NCI-H345 treated with DMSO at 0.1 percent for 48 hours (cell line): ENCODE data around the gene FRMD4A.

Experiments
- DNase-seq: peaks from one replicate; lab custom pipeline; 2025; ENCODE audit not compliant: unreplicated experiment; lab: John Stamatoyannopoulos, UW

Gene FRMD4A

DNA sequence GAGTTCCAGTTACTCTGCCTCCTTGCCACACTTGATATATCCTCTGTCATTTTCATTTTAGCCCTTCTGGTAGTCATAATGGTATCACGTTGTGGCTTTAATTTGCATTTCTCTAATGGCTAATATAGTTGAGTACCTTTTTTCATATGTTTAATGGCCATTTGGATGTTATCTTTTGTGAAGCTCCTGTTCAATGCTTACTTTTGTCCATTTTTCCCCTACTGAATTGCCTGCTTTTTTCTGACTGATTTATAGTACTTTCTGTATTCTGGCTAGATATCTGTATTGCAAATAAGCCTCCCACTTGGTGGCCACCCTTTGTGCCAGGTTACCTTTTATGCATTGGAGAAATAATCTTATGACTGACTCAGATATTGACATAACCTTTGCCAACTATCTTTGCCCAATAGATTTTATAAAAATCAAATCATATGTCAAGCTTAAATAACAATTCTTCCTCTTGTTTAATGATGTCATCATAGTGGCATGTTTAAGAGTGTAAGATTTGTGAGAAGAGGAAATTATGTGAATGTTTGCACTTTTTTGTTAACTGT is 693.3 kb downstream of the FRMD4A start:
- DNase-seq = no peak

DNA sequence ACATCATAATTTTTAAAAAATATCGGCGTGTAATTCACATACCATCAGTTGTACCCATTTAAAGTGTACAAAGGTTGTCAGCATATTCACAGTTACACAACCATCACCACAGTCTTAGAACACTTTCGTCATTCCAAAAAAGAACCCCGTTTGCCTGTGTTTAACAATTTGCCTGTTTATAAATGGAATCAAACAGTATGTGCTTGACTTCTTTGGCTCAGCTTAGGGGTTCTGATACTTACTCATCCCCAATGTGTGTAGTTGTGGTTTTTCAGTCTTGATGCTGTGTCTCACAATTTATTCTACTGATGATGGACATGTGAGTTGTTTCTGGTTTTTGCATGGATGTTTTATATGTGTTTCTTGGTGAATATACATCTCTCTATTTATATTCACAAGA is 693.9 kb downstream of the FRMD4A start:
- no peak for DNase-seq

DNA sequence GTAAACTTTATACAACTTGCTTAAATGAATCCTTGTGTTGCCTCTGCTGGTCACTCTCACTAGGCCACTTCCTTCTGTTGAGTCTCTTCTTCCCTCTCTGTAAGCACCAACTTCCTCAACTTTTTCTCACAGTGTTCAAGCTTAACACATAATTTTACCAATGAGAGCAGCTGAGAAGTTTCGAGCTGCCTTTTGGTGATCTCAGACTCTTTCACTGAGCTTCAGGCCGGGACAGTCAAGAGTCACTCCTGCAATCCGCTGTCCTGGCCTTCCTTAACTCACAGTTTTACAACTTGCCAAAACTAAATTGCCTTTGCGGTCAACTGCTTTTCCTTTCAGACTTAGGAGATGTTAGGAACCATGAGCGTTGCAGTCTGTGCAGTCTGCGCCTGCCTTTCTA is 696.5 kb downstream of the FRMD4A start:
- DNase-seq = no peak

DNA sequence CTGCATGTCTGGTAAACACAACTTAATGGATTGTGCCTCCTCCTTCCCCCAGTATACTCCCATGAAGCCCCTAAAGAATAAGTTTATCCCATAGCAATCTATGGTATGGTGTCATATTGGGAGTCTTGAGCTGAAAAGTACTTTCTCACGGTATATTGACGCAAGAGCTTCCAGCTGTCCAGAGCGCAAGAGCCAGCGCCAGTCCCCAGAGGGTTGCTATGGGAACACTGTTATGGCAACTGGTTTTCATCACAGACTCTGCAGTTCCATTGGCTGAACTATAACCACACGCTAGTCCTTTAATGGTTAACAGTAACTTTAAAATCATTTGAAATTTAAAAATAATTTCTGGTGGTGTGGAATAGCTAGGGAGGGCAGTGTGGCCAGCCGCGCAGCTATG is 697.0 kb downstream of the FRMD4A start:
- no peak for DNase-seq

DNA sequence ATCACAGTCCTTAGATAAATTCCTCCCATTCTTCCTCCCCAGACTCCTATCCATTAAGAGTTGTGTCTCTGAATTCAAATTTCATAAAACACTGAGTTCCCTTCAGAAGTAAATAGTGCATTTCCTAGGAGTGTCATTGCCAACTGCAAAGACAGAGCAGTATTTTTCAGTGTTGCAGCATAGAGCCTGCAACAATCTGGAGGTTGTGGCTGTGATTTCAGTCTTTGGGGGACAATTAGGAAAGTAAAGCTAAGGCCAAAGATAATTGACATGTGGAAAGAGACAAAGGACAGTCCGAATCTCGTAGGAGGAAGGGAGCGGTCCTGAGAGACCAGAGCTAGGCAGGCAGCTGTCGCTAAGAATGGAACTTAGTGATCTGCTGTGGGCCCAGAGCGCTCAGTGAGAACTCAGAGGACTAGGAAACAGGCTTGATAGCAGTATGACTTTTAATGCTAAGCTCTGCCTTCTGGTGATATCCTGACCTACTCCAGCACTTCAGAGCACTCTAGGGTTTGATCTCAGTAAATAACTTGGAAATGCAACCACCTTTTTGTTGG is 697.8 kb downstream of the FRMD4A start:
- no peak for DNase-seq

DNA sequence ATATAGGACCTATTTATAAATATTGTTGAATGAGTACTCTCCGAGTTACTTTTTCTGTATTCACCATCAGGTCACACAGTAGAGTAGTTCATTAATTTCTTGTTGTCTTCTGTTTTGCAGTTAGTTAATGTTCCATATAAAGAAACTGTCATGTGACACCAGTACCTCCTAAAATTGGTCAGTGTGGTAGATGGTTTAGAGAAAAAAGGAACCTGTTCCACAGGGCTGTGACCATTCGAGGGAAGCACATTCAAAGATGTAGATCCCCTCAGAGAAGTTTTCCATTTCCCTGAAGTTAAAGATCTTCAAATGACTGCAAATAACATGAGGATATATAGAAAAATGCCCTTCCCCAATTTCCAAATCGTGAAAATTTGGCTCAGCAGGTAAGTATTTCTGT is 698.3 kb downstream of the FRMD4A start:
- DNase-seq = no peak

DNA sequence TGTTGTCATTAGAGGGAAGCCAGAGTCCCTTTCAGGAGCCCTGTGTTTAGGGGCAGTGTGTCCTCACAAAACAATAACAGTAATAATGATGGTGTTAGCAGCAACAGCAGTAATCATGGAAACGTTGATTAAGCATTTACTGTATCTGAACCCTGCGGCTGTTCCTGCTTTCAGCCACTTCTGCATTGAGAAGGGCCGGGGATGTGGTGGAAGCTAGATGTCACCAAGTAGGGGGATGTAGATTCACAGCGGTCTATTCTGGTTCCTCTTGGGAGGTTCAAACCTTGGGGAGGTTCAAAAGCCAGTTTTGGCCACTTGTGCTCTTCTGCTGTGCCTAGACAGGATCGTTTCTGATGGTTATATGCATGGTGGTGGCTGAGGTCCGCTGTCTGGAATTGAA is 699.1 kb downstream of the FRMD4A start:
- no peak for DNase-seq

DNA sequence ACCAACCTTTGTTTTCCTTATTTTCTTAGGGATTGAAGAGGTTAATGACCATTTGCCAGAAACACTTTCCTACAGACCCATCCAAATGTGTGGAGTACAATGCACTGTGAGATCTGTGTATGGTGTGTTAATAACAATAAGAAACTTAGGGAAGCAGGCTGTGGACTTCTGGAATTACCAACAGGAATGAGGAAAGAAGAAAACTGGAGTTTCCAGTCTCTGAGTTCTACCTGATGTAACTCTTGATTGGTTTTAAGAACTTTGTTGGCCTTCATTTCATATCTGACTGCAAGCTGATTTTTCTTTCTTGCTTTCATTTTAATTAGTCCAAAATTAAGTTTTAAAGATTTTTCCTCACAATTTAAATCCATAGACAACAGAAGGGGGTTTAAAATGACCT is 700.5 kb downstream of the FRMD4A start:
- DNase-seq = no peak

DNA sequence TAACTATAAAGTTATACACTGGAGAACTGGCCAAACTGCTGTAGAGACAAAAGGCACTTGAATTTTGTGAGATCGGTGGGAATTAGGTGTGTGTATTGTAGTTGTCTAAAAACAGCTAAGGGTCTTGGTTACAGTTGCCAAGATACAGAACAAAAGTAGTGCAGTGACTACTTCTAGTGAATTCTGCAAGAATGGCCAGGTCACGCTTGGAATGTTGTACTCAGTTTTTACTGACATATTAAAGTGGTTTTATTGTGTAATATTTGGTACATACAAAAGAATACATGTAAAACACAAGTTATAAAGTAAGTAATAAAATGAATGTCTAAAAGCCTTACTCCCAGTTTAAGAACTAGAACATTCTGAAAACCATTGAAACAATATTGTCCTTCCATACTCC is 701.6 kb downstream of the FRMD4A start:
- DNase-seq = no peak

DNA sequence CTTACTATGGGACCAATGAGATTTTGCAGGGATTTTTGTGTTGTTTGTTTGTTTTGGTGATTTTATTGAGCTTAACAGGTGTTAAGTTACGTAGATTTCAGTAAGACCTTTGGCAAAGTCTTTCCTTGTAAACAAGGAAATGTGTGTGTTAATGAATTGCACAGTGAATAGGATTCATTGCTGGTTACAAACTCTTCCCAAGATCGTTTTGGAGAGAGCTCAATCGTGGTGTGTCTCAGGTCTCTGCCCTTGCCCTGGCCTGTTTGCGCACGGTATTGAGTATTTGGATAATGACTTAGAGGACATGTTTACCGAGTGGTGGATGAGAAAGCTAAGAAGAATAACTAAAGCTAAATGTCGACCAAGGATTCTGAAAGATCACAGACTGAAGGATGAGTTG is 702.1 kb downstream of the FRMD4A start:
- DNase-seq = no peak

DNA sequence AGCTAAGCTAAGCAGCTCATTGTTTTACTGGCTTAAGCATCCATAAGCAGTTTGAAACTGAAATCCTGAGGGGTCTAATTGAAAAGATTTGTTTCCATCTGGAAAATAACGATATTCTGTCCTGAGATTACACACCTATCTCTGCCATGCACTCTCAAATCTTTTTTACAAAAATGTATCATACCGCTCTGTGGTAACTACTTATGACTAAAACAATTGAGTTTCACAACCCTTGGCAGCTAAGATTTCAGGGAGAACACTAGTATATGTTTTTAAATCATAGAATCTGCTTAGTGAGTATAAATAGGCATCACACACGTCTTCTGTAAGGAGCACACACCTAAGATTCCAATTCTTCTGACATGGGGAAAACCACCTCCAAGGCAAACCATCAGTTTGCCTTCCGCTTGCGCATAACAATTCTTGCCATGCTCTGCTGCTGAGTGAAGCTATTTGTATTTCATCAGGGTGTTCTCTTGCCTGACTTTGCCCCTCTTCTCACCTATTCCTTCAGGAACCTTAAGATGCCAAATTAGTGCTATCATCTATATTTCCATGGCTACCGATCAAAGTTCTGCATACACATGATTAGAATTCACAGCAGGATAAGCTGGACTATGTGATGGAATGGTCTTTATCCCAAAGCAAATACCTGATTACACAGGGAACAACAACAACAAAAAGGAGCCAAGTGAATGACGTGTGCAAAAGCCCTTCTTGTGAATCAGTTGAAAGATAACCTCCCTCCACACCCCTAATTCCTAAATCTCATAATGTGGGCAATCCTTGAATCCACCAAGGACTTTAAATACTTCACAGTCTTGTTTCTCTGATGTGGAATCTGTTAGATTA is 703.0 kb downstream of the FRMD4A start:
- no peak for DNase-seq

DNA sequence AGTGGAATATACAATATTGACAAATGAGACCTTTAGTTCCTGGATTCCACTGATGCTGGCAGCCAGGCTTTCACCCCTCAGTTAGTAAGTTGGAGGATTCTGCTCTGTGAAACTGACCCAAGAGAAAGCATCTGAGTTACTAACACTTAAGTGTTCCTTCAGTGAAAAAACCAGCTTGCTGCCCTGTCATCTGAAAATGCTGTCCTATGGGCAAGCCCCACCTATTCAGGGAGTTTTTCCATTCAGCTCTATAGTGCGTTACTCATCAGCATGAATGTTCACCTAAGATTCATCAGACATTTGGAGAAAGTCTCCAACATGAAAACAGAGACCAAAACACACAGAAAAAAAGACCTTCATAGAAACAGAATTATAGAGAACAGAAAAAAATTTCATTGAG is 706.1 kb downstream of the FRMD4A start:
- no peak for DNase-seq

DNA sequence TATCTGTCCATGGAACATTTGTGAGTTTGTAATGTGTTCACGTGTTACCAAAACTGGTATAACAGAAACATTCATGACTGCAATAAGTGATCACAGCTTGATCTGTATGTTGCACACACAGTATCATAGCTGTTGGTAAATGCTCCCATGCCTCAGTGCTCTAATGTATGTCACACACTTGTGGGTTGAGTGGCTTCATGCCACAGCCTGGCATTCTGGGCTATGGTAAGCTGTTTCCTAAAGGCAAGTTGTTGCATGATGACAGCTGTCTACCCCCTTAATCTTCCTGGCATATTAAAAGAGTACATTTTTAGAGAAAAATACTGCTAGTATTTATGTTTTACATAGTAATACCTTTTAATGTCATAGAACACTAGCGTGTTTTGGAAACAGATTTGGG is 708.8 kb downstream of the FRMD4A start:
- DNase-seq = no peak

DNA sequence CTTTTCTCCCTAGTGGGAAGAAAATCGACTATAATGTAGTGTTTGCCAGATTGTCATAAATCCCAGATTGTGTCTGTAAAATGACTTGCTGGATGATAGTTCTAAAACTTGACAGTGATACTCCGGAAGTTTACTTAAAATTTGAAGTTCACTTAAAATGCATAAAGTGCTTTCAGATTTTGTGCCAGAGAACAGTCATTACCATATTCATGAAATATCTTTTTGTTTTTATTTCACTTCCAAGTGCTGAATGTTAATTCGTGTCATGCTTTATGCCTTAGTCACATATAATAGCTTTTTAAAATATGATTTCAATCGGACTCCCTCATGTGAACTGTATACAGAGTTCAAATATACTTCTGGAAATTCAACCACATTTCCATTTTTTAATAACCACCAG is 713.6 kb downstream of the FRMD4A start:
- no peak for DNase-seq

DNA sequence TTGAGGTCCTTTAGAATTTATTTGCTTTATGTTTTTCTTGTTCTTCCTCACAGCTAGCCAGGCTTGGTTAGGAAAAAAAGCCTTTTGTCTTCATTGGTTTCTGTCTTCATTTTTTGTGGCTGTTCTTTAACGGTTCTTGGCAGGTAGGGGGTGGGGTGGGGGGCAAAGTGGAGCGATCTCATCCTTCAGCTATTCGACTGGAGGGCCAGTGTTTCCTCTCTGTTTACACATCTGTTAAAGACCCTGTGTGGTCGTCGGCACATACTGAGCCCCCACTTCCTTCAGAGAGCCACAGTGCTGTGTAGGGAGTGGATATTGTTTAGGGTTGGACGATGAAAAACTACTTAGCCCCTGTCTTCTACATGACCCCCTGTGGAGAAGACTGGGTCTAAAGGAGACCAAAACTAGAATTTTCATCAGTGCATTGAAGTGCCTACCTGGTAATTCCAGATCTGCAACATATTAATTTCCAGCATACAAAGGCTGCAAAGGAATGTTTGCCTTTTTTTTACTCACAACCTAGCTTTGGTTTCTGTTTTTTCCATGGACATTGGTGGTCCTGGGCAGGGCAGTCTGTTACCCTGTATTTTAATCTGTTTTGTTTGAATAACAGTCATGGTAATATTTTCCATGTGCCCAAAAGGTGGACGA is 714.9 kb downstream of the FRMD4A start:
- DNase-seq = no peak

DNA sequence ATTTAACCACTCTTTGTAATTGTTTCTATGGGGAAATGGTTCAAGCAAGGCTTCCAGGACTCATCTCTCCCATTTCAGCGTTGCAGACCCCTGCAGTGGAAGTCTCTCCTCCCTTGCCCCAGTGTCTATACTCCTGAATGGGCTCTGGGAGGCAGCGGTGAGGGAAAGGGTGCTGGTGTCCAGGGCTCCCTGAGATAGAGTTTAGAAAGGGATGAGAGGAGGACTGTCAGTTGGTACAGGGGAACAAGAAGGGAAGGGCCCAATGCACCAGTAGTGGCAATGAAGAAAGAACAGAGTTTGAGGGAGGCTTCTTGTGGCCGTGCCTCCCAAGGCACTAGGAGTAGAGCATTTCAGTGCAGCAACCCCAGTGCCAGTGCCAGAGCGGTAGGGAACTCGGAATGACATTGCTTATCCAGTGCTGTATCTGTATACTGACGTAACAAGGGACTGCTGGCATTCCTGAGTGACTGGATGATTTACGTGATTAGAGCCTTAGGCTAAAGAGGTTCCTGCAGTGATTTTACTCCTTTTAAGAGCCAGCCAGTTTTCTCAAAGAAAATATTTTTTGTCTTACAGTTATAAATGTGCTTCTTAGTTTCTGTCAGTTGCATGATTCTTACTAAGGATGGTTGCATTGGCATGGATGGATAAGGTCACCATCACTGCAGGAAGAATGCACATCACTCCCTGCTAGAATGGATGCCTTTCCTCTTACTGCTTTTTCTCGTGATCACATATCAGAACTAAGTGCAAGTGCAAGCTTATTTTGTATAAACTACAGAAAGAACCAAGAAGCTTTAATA is 716.0 kb downstream of the FRMD4A start:
- DNase-seq = no peak

DNA sequence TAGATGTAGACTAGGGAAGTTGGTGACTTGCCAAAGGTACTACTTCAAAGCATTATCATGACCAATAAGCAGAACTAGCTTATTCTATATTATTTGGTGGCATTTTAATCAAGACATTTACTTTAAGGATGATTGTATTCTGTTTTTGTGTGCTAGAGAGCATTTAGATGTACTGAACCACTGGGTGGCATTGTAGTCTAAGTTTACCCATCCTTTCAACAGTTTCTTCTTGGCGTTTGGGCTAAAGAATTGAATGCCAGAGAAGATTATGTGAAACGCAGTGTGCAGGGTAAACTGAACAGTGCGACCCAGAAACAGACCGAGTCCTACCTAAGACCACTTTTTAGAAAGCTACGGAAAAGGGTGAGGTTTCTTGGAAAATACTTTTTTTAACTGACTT is 717.2 kb downstream of the FRMD4A start:
- DNase-seq = no peak

DNA sequence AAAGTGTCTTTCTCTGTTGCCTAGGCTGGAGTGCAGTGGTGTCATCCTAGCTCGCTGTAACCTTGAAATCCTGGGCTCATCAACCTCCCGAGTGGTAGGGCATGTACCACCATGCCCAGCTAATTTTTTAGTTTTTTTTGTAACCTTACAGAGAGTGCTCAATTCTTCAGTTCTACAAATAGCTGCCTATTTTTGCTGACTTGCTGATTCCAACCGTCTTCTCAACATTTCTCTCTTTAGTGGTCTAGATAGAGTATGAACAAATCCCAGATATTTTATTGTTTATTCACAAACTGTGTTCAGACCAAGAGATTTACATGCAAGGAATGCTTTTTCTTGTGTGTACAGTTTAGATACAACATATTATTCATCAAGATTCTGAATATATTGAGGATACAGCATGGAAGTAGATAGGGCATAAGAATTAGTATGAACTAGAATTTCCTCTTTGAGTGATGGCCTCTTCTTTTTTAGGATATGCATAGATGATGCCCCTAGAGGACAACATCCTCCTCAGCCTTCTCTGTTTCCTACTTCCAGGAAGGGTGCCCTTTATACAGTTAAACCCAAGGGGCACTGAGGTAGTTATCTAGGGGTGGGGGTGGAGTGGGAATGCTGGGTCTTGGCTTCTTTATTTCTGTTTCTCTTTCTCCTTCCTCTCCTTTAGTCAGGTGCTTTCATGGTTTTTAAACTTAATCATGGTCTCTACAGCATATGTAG is 717.9 kb downstream of the FRMD4A start:
- no peak for DNase-seq

DNA sequence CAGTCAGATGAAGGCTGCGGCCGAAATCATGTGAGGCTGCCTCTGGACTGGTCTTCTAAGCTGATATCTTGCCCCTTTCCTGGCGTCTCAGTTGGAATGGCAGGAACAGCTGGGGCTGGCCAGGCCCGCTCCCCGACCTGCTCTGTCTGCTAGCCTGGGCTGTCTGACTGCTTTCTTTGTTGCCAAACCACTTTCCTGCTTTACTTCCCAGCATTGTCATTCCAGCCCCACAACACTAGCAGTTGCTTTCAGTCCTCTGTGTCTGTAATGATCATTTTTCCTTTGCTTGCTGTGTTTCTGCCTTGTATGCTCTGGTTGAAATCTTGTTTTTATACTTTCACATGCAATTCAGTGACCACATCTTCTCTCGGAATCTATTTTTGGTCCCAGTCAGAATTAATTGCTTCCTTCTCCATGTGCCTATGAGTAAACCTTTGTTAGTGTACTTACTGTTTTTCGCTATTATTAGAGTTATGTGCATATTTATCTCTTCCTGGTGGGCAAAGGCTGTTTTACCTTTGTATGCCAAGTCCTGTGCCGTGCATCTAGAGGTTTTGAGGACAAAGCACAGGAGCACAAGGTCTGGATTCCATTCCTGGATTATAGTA is 722.4 kb downstream of the FRMD4A start:
- no peak for DNase-seq

DNA sequence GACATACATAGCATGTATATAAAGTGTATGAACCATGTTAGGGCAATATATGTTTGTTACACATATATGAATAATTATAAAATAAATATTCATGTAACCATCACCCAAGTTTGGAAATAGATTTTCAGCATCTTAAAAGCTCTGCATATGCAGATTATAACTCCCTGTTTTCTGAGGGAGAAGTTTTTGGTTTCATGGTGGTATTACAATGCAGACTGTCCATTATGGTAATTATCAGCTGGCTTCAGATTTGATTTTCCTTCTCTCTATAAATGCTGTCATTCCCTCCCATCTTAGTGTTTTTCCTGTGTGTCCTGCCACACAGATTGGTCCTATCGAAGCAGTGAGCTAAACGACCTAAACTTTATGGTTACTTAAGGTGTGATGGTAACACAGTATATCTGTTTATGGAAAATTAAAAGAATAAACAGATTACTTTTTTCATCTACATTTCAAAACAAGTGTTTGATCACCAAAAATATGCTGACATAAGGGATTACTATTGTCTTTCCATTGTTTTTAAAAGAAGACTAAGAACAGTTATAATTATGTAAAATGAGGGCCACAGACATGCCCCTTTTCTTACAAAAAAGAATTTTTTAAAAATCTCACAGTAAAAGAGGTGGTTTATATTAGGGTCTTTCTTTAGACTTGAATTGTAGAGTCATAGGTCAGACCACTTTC is 726.2 kb downstream of the FRMD4A start:
- no peak for DNase-seq
